Measurements from ENCODE around the gene ADTRP.

ADTRP gene

GRCh38 chr6:11665604-11666326, 112.8 kb downstream of the ADTRP start:
- DNase-seq (ENCODE audit: low read depth) = no peak
- no peak overlapping the region for H3K4me3 ChIP-seq (ENCODE audit: low read length)
- TF ChIP-seq CTCF (conservative IDR thresholded peaks at IDR 0.05; ENCODE audit: low read length) = no peak
